K562 (cell line): Measurements from ENCODE around the gene STC2.

Experiments used
- NFE2L1 ChIP-seq: fragments of 450-650 bp; IDR thresholded peaks from 2 replicates; pipeline ENCODE4 v1.6.1; 2016; ENCODE audit warnings: missing genetic modification characterization, low read depth, mild to moderate bottlenecking, missing compliant biosample characterization, moderate library complexity, borderline replicate concordance
- RBM25 ChIP-seq: fragments of 200-400 bp; formaldehyde crosslinking; IDR thresholded peaks from 2 replicates; pipeline ENCODE4 v1.6.1; 2018; ENCODE audit warnings: low read length, low read depth, moderate library complexity; ENCODE audit not compliant: severe bottlenecking

DNA sequence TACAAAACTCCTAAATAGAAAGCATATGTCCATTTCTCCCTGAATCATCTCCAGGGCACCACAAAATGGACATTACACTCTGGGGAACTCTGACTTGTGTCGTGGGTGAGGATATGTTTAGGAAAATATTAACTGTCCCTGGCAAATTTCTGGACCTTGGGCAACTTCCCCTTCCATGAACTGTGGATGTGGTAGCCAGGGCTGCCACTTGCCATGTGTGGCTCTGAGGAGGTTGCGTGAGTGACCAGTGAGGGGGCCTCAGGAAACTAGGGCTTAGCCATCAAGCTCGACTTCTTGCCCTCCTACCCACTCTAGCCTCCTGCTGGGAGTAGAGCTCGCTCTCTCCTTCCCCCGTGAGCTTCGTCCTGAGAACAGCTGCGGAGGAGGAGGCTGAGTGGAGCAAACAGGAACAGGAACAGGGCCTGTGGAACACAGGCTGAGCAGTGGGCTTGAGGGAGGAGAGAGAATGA, 13.8 kb upstream of the STC2 start:
- no peak for TF ChIP-seq NFE2L1 (tag)
- no peak for TF ChIP-seq RBM25
